Islet precursor cell (in vitro differentiated cells): ENCODE data around the gene PRPSAP2.
A peak's percentile ranks its signal among the peaks of the same experiment; 100 is the strongest.
"Not testable (repeated sequence)": the region's sequence is repeated elsewhere in the genome, so short reads cannot be mapped to it uniquely, and the experiment has no call there.

ENCODE experiments used
- DNase-seq: peaks from one replicate; pipeline ENCODE4 v3.0.0-alpha.2; 2018

Gene PRPSAP2

GRCh38 chr17:18857864-18858566, at the start of gene PRPSAP2:
Gene PRPSAP2 (plus strand): TSS chr17:18858131. CDS start chr17:18865834, 7,703 bp downstream.
- DNase-seq, result peak; percentile 100

DNA sequence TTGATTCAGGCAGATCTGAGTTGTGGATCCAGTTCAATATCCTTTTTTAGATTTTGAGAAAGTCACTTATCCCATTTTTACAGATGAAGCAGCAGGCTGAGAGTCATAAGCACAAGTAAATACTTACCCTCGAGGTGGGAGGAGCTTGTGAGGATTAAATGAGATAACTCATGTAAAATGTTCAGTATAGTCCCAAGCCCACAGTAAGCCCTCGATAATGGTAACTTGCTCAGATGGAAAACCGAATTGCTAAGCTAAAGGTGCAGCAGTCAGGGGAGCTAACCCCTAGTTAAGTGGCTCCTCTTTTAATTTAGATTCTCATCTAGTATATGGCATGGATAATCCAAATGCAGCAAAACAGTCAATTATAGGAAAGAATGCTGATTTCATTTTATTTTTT, 42.0 kb upstream of the PRPSAP2 start:
- DNase-seq, result not testable (repeated sequence)

- DNase-seq, result peak; percentile 75
These were observed 41.2 kb upstream of the PRPSAP2 start for GRCh38 chr17:18816489-18817371.

DNA sequence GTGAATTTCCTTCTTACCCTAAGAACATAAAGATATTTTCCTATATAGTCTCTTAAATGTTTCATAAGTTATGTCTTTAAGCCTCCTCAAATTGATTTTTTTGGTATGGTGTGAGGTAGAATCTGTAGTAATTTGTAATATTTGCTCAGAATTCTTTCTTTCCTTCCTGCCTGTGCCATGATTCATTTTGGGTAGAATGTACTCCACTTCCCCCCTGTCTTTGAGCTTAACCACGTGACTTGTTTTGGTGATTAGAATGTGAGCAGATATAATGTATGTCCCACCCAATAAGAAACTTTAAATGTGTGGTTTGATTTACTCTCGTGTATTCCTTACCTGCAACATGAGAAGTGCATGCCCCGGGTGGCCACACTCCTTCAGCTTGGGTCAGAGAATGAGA, 36.5 kb upstream of the PRPSAP2 start:
- DNase-seq, result not testable (repeated sequence)

- DNase-seq, result not testable (repeated sequence)
These were observed 30.3 kb upstream of the PRPSAP2 start for GRCh38 chr17:18827613-18828012.

- peak; percentile 46 for DNase-seq
These were observed 9.4 kb upstream of the PRPSAP2 start for GRCh38 chr17:18848501-18848900.

DNA sequence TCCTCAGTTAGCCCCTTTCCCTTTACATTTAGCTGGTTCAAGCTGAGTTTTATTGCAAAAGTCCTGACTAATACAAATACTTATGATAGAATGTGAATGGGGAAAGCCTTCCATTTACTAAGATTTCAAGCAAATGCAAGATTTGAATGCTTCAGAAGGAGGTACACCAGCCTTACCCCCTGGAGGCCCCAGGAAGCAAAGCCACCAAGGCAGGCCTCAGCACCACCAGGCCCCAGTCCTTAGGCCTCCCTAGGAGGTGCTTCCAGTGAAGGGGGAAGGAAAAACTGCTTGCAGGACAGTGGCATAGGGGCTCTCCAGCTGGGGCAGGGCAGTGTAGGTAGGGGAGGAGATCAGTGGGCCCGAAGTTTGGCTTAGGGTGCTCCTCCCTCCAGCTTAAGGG, 7.3 kb upstream of the PRPSAP2 start:
- peak; percentile 48 for DNase-seq

DNA sequence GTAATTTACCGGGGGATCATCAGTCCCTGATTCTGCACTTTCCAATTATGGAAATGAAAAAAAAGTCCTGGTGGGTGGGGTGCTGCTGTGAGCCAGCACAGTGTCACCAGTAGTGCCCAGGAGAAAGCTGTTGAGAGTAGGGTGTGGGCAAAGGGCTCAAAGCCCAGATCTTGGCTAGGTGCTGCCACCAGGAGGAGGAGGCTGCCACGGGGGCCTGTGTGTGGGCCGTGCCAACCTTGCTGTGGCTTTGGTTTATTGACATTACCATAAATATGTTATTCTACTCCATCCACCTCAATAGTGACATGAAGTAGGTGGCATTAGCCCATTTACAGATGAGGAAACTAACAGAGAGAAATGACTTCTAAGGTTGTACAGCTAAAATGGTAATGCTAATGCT, 6.7 kb upstream of the PRPSAP2 start:
- DNase-seq, result peak; percentile 41

GRCh38 chr17:18854956-18855355, 3.0 kb upstream of the PRPSAP2 start:
- DNase-seq, result peak; percentile 19

DNA sequence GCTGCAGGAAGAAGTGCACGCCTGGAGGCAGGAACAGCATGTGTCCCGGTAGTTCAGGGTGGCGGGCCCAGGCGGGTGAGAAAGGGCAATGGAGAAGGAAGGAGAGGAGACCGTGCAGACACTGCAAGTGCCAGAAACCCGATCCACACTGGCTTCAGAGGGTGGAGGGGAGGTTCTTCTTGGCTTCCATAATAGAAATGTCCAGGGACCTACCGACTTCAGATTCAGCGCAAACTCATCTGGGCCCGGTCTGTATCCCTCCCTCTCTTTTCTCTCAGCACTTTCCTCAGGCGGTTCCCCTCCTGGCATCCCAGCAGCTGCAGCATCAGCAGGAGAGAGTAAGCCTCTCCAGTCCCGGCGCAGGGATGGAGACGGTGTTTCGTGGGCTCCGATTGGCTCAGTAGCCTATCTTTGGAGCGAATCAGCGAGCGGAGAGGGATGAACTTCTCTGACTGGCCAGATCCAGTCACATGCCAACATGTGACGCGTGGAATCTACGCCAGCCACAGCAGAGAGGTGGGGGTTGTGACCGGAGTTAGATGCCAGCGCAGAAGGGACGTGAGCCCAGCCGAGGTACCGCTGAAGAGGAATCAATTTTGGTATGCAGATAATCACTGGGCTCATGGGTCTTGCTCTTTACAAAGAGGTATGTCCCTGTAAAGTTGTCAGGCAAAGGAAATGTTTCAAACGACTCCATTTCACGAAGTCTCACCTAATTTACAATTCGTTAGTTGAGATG, 1.9 kb upstream of the PRPSAP2 start:
- DNase-seq, result peak; percentile 99

DNA sequence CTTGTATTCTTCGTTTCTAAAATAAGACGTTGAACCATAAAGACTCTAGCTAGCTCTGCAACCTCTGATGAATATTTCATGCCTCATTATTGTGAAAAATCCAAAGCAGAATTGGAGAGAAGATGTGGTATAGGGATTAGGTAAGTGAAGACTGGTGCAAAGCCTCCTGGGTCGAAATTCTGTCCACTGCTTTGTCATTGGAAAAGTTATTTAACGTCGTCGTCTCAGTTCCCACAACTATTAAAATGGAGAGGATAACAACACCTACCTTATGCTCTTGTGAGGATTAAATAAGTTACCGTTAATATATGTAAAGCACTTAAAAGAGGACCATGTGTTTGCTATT, 1.4 kb upstream of the PRPSAP2 start:
- no peak for DNase-seq

DNA sequence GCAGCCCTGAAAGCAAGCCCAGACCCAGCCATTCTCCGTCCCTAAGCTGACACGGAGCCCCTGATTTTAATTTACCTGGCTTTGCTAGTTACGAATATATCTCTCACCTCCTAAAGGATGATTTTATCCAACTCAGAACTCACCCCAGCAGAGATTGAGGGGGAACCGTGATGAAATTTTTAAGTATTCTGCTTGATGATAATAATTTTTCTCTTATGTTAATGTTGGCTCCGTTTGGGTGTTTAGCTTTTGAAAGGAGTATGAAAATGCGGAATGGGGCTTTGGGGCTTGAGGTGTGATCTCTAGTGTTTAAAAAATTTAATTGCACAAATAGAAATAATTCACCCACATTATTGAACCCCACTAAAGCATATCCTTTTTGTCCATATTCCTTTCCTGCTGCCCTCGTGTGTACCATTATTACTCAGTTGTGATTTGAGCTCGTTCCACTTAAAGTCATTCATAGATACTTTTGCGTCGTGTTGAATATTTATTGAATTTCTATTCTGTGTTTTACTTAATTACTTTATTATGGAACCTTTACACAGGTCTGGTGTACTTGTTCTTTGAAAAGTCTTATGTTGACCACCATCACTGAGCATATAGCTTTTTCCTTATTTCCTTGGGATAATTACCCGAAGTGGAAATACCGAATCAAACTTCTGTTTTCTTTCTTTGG, 775 bp downstream of the PRPSAP2 start:
- no peak for DNase-seq

DNA sequence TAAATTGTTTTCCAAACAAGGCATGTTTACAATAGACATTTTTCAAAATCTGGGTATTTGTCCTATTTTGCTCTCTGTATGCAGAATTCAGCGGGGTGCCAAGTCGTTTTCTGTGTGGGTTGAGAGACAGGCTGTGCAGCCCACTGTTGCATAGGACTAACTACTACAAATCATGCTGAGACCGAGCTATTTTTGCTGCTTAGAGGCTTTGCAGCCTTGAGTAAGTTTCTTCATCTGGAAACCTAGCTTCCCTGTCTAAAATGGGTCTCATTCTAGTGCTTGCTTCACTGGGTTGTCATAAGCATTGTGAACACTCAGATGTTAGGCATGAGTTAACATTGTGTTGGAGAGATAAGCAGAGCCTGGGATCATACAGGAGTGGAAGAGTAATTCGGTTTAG, 1.3 kb downstream of the PRPSAP2 start:
- DNase-seq, result peak; percentile 41

DNA sequence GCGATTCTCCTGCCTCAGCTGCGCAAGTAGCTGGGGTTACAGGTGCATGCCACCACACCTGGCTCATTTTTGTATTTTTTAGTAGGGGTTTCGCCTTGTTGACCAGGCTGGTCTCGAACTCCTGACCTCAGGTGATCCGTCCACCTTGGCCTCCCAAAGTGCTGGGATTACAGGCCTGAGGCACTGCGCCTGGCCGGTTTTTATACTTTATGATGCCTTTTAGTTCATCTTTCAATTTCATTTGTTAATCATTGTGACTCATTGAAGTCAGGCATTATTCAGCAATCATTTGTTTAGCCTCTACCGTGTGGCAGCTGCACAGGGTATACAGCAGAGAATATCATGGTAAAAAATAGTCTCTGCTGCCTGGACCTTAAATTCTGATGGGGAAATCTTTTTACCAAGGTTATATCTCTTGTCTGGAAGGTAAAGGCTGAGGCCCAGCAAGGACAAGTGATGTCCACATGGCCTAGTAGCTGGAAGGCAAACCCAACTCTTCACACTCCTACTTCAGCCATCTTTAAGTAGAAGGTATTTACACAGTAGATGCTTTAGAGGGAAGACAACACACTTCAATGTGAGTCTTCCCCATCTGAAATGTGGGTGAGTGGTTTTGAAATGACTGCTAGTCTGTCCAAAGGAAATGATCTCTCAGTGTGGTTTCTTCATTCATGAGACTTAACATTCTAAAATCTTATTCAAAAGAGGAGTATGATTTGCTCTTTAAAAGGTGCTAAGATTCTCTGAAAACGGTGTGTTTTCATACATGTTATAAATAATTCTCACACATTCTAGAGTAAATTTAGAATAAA, 2.4 kb downstream of the PRPSAP2 start:
- no peak for DNase-seq

DNA sequence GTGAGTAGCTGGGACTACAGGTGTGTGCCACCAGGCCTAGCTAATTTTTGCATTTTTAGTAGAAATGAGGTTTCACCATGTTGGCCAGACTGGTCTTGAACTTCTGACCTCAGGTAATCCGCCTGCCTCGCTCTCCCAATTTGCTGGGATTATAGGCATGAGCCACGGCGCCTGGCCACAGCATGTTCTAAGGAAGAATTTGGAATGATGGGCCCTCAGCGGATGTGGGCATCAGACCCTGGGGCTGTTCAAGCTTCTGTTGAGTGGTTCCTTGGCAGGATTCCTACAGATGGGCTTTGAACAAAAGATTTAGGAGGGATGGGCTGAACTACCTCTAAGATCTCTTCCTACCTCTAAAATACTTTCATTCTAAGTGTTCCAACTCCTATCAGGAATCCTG, 4.1 kb downstream of the PRPSAP2 start:
- DNase-seq, result no peak

DNA sequence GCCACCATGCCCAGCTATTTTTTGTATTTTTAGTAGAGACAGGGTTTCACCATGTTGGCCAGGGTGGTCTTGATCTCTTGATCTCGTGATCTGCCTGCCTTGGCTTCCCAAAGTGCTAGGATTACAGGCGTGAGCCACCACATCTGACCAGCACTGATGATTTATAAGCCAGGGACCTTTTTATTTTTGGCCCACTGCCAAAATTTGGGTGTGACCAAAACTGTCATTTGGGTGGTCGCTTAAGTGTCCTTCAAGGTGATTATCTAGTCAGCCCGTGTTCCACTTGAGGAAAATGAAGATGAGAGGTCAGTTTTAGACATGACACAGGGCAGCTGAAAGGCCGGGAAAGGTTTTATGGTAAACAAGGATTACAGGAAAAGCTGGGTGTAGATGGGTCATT, 7.1 kb downstream of the PRPSAP2 start:
- not testable (repeated sequence) for DNase-seq

- no peak for DNase-seq
These were observed 9.2 kb downstream of the PRPSAP2 start for GRCh38 chr17:18866866-18867813.

DNA sequence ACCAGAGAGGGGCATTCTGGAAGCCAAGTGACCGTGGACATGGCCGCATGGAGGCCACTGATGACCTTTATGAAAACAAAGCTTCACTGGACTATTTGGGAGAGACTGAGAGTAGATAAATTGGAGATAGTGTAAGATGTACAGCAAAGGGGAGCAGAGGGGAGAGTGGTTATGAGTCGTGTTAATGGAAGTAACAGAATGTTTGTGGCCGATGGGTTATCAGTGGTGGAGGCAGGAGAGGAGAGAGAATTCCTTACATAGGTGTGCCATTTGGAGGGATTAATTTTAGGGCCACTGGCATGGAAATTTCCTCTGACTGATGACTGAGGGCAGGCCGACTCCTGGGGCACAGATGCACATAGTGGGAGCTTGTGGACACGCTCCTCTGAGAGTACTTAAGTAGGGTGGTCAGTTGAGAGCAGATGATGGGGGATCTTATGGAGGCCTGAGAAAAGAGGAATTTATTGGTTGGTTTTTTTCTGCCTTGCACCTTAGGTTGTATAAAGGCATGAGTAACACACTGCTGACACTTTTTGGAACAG, 19.2 kb downstream of the PRPSAP2 start:
- peak; percentile 63 for DNase-seq

GRCh38 chr17:18888766-18889290, 30.9 kb downstream of the PRPSAP2 start:
- no peak for DNase-seq

DNA sequence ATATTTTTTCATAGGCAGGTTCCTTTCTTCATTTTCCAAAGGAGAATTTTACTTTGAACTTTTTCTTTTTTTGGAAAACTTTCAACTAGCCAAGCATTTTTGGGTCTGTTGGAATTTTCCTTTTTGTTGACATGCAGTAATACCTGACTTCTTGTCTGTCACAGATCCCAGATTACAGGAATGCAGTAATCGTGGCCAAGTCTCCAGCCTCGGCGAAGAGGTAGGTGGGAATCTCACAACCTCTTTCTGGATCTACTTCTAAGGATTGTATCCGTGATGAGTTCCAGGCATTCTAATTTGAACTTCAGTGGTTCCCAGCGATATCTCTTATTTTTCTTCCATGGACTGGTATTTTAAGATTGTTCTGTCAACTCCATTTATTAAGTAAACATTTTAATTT, 31.7 kb downstream of the PRPSAP2 start:
- DNase-seq, result no peak
